ENCODE measurements around the gene TET2. TPM values are rescaled to one million over a fixed set of nuclear protein-coding genes. Genes with fewer than 3 reads are reported as not detected.

The TET2 gene
- total RNA-seq, 6 experiments from 2014 or later = 5.8 to 8.8 (median 7.0) TPM

DNA sequence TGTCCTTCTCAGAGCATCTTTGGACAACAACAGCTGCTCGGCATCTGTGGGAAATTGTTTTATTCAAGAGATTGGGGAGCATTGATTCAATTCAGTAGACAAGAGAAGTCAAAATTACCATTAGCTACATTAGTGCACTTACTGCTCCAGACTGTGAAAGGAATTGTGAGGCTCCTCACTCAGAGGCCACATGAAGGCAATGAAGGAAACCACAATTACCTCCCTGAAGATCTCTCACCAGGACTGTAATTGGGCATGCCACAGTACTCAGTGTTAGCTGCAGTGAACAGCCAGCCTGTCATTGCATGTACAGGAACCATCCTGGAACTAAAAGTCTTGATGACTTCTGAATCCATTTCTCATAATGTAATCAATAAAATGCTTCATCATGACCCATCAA, 182.4 kb downstream of the TET2 start:
- intact Hi-C loops (cut with DNase I) = no loop called here
- no peak for DNase-seq
- 100% methylated on average over 1 of the region's 1 CpG for WGBS (ENCODE audit: insufficient coverage, low coverage, low lambda C conversion rate, missing lambda C conversion rate)
- Histone ChIP-seq H3K4me1 (no peaks in the 10 kb centered on the region), H3K27ac (no peak overlapping the region), H3K36me3 (no peaks in the 10 kb centered on the region), H3K4me3 (no peak overlapping the region), H3K9me3 (no peaks in the 10 kb centered on the region), H3K27me3 (no peaks in the 10 kb centered on the region)
- TF ChIP-seq, protein P1, sequence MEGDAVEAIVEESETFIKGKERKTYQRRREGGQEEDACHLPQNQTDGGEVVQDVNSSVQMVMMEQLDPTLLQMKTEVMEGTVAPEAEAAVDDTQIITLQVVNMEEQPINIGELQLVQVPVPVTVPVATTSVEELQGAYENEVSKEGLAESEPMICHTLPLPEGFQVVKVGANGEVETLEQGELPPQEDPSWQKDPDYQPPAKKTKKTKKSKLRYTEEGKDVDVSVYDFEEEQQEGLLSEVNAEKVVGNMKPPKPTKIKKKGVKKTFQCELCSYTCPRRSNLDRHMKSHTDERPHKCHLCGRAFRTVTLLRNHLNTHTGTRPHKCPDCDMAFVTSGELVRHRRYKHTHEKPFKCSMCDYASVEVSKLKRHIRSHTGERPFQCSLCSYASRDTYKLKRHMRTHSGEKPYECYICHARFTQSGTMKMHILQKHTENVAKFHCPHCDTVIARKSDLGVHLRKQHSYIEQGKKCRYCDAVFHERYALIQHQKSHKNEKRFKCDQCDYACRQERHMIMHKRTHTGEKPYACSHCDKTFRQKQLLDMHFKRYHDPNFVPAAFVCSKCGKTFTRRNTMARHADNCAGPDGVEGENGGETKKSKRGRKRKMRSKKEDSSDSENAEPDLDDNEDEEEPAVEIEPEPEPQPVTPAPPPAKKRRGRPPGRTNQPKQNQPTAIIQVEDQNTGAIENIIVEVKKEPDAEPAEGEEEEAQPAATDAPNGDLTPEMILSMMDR (IDR thresholded peaks at IDR 0.05) = no peak
- no peak for TF ChIP-seq POLR2A (IDR thresholded peaks at IDR 0.05)
- ATAC-seq = no peak

Small RNA genes lying within 50 kb of the gene (small RNA-seq; reads per million reads assigned to genes)
- 0 reads per million in 2 experiments for gene RF00322
- 0 reads per million in 2 experiments for gene RN7SL89P

Measured in right lobe of liver (tissue), 6 donors.